ENCODE measurements around the gene ITGA7. TPM values are rescaled to one million over a fixed set of nuclear protein-coding genes. Genes with fewer than 3 reads are reported as not detected.

ITGA7 gene
- total RNA-seq, 1 donor from 2014 or later, result 4.0 TPM

DNA sequence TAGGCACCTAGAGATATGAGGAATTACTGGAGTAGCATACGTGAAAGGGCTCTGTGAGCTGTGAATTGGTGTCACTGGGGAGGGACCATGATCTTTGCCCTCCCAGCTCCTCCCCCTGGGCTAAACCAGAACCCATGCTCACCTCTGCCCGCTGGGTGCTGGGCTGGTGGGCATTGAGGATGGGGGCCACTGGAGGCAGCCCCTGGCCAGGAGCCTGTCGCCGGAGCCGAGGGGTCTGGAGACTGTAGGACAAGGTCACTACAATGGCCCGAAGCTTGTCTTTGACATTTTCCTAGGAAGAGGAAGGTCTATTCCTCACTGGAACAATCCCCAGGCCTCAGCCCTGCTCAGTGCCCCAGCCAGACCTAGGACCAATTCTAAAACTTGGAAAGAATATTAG, 11.6 kb downstream of the ITGA7 start:
- no peak for DNase-seq (ENCODE audit: low spot score)
- Mint-ChIP-seq H3K27ac (ENCODE audit: unreplicated experiment) (no peak overlapping the region), H3K9me3 (ENCODE audit: unreplicated experiment) (no peaks in the 10 kb centered on the region), H3K4me3 (ENCODE audit: unreplicated experiment) (no peak overlapping the region), H3K36me3 (ENCODE audit: low read depth, unreplicated experiment) (no peaks in the 10 kb centered on the region), H3K4me1 (ENCODE audit: unreplicated experiment) (no peaks in the 10 kb centered on the region), H3K27me3 (ENCODE audit: unreplicated experiment) (peaks cover 4% of the 10 kb centered on the region)
- TF ChIP-seq, protein P1, sequence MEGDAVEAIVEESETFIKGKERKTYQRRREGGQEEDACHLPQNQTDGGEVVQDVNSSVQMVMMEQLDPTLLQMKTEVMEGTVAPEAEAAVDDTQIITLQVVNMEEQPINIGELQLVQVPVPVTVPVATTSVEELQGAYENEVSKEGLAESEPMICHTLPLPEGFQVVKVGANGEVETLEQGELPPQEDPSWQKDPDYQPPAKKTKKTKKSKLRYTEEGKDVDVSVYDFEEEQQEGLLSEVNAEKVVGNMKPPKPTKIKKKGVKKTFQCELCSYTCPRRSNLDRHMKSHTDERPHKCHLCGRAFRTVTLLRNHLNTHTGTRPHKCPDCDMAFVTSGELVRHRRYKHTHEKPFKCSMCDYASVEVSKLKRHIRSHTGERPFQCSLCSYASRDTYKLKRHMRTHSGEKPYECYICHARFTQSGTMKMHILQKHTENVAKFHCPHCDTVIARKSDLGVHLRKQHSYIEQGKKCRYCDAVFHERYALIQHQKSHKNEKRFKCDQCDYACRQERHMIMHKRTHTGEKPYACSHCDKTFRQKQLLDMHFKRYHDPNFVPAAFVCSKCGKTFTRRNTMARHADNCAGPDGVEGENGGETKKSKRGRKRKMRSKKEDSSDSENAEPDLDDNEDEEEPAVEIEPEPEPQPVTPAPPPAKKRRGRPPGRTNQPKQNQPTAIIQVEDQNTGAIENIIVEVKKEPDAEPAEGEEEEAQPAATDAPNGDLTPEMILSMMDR (IDR thresholded peaks at IDR 0.05; ENCODE audit: unreplicated experiment), result no peak

DNA sequence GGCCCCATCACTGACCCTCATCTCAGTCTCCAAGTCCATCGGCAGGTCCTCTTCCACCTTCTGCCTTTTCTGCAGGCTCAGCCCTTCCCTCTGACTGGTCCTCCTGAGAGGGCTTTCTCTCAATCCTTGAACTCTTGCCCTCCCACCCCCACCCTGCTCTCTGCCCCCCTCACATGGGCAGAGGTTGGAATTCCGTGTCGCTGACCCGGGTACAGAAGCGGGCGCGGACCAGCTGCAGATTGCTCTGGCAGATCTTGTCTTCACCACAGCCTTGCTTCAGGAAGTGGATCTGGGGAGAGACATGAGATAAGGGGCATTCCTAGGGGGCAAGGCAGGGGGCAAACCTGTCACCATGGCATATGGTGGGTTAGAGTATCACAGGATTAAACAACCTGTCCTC, 12.4 kb downstream of the ITGA7 start:
- no peaks in the 10 kb centered on the region for H3K9me3 Mint-ChIP-seq (ENCODE audit: unreplicated experiment)
- TF ChIP-seq, protein P1 (IDR thresholded peaks at IDR 0.05; ENCODE audit: unreplicated experiment), result no peak
- no peak overlapping the region for H3K27ac Mint-ChIP-seq (ENCODE audit: unreplicated experiment)
- no peak overlapping the region for H3K4me3 Mint-ChIP-seq (ENCODE audit: unreplicated experiment)
- H3K36me3 Mint-ChIP-seq (ENCODE audit: low read depth, unreplicated experiment), result no peaks in the 10 kb centered on the region
- no peak for DNase-seq (ENCODE audit: low spot score)
- peaks cover 4% of the 10 kb centered on the region for H3K27me3 Mint-ChIP-seq (ENCODE audit: unreplicated experiment)
- no peaks in the 10 kb centered on the region for H3K4me1 Mint-ChIP-seq (ENCODE audit: unreplicated experiment)

DNA sequence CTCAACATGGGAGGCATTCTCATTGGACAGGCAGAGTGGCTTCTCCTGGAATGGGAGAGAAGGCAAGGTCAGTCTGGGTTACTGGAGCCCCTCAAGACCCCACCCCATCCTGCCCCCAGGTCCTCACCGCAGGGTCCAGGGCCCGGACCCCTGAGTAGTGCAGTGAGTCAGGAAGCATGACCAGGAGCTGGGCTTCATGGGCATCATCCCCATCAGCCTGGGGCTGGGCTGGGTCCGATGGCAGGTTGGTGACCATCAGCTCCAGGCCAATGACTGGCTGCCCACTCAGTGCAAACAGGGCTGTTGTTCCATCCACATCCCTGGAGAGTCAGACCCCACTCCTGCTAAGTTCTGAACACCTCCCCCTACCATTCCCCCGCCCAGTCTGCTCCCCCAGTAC, 13.1 kb downstream of the ITGA7 start:
- Mint-ChIP-seq H3K9me3 (ENCODE audit: unreplicated experiment) (no peaks in the 10 kb centered on the region), H3K27ac (ENCODE audit: unreplicated experiment) (no peak overlapping the region), H3K4me1 (ENCODE audit: unreplicated experiment) (no peaks in the 10 kb centered on the region), H3K4me3 (ENCODE audit: unreplicated experiment) (no peak overlapping the region), H3K27me3 (ENCODE audit: unreplicated experiment) (peaks cover 1% of the 10 kb centered on the region), H3K36me3 (ENCODE audit: low read depth, unreplicated experiment) (no peaks in the 10 kb centered on the region)
- TF ChIP-seq, protein P1 (IDR thresholded peaks at IDR 0.05; ENCODE audit: unreplicated experiment), result no peak
- DNase-seq (ENCODE audit: low spot score), result no peak

DNA sequence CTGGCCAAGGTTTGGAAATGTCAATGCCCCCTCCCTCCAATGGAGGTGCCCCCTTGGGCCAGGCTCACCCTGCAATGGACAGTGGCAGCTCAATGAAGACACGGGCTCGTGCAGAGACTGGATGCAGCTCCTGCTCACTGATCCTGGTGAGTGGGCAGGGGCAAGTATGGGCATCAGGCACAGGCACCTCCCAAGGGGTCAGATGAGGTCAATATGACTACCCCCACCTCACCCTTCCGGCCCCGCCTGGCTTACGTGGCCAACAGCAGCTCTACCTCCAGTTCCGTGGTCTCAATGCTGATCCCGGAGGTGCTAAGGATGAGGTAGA, 13.6 kb downstream of the ITGA7 start:
- no peak overlapping the region for H3K27ac Mint-ChIP-seq (ENCODE audit: unreplicated experiment)
- H3K4me3 Mint-ChIP-seq (ENCODE audit: unreplicated experiment), result no peak overlapping the region
- no peaks in the 10 kb centered on the region for H3K9me3 Mint-ChIP-seq (ENCODE audit: unreplicated experiment)
- H3K36me3 Mint-ChIP-seq (ENCODE audit: low read depth, unreplicated experiment), result no peaks in the 10 kb centered on the region
- no peak for DNase-seq (ENCODE audit: low spot score)
- H3K27me3 Mint-ChIP-seq (ENCODE audit: unreplicated experiment), result no peaks in the 10 kb centered on the region
- TF ChIP-seq, protein P1 (IDR thresholded peaks at IDR 0.05; ENCODE audit: unreplicated experiment), result no peak
- H3K4me1 Mint-ChIP-seq (ENCODE audit: unreplicated experiment), result no peaks in the 10 kb centered on the region

DNA sequence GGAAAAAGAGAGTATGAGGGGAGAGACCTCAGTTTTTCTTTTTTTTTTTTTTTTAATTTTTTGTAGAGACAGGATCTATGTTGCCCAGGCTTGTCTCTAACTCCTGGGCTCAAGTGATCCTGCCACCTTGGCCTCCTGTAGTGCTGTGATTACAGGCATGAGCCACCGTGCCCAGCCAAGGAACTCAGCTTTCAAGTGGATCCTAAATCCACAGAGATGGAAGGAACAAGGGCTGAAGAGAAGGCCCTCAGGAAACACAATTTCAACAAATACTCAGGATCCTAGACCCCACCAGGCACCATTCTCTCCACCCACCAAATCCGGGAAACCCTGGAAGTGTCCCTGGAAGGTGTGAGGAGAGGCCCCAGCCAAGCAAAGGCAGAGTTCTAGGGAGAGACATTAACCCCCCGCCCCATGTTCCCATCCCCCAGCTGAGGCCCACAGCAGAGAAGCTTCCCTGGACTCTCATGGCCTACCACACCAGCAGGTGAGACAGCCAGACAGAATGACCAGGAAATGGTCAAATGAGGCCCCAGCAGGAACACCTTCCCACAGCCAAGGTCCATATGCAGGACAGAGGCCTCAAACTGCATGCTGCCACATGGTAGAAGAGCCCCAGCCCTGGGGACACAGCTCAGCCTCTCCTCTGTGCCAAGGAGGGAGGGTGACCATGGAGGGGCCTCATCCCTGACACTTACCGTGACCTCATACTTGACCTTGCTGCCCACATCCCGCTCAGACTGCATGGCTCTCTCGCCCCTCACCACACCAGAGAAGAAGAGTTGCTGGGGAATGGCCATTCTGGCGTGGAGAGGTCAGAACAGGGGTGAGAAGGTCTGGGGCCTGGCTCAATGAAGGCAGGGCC, 14.1 kb downstream of the ITGA7 start:
- no peak overlapping the region for H3K4me3 Mint-ChIP-seq (ENCODE audit: unreplicated experiment)
- no peak overlapping the region for H3K27ac Mint-ChIP-seq (ENCODE audit: unreplicated experiment)
- H3K9me3 Mint-ChIP-seq (ENCODE audit: unreplicated experiment), result no peaks in the 10 kb centered on the region
- H3K36me3 Mint-ChIP-seq (ENCODE audit: low read depth, unreplicated experiment), result no peaks in the 10 kb centered on the region
- no peak for DNase-seq (ENCODE audit: low spot score)
- H3K27me3 Mint-ChIP-seq (ENCODE audit: unreplicated experiment), result no peaks in the 10 kb centered on the region
- H3K4me1 Mint-ChIP-seq (ENCODE audit: unreplicated experiment), result no peaks in the 10 kb centered on the region
- TF ChIP-seq, protein P1 (IDR thresholded peaks at IDR 0.05; ENCODE audit: unreplicated experiment), result no peak

Data from endothelial cell (in vitro differentiated cells).